Measurements from ENCODE around the gene RPRD1B. TPM values are rescaled to one million over a fixed set of nuclear protein-coding genes. Genes with fewer than 3 reads are reported as not detected.

The RPRD1B gene
- total and polyA plus RNA-seq, 2 of the 13 experiments (the other 11 are each of a cell fraction or from before 2014, with no cell fraction given): 31.1 to 41.5 TPM

DNA sequence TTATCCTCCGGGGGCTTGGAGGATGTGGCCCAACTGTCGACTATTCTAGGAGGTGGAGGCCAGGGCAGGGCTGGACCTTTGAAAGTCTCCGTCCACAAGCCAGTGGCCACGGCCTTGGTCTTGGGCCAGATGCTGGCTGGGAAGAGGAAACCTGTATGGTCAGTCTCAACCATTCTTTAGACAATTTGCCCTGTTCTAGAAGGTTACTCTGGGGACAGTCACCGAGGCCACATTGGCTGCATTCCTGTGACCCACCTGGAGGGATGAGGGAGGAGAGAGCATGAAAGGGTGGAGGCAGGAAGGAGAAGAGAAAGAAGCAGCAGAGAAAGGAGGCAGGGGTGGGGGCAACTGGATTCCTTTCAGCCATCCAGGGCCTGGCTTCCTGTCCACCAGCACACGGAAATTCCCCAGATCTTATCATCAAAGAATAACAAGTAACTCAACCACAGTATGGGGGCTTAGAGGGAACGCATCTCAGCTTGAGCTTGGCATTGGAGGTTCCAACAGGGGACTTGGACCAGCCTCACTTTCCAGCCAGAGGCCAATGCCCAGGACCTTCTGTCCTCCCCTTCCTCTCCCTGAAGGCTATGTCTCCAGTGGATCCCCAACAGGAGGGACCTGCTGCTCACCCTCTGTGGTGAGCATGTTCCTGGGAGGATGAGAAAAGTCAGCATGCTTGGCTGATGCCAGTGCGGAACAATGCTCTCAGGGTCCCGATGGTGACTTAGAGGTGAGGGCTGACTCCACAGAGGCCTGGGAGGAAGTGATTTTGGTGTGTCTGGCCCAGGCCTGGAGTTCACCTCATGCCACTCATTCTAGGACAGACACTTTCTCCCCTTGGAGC is 101.1 kb downstream of the RPRD1B start (continued):
- TF ChIP-seq ZHX2 (IDR thresholded peaks at IDR 0.05; ENCODE audit: low read depth) (no peak), ZHX2 (CRISPR knock-in tag; IDR thresholded peaks at IDR 0.05; ENCODE audit: borderline replicate concordance) (no peak), ZFY (CRISPR knock-in tag; IDR thresholded peaks at IDR 0.05) (0 out of 2 replicates have a peak, but pooled peaks have one; percentile 41), ZBTB7B (CRISPR knock-in tag; IDR thresholded peaks at IDR 0.05) (peak; percentile 63; the same call in 1 of the 2 replicates), AHR (CRISPR knock-in tag; IDR thresholded peaks at IDR 0.05) (no peak), KDM6A (CRISPR knock-in tag; IDR thresholded peaks at IDR 0.05; ENCODE audit: low read depth) (peak; percentile 12; the same call in 1 of the 2 replicates), ZMYM2 (CRISPR knock-in tag; IDR thresholded peaks at IDR 0.05) (0 out of 2 replicates have a peak, but pooled peaks have one; percentile 8), ARID5B (CRISPR knock-in tag; IDR thresholded peaks at IDR 0.05) (peak; percentile 58; the same call in 1 of the 2 replicates), ARNTL (CRISPR knock-in tag; IDR thresholded peaks at IDR 0.05) (no peak), SOX13 (IDR thresholded peaks at IDR 0.05) (0 out of 2 replicates have a peak, but pooled peaks have one; percentile 23), SOX13 (CRISPR knock-in tag; conservative IDR thresholded peaks at IDR 0.05 in 1 of 2, IDR thresholded peaks at IDR 0.05 in 1 of 2) (peak in 1 of 2 experiments; percentile 41; a peak in 1 of 4 replicates), FOXK2 (IDR thresholded peaks at IDR 0.05) (no peak), ATF7-NPFF (CRISPR knock-in tag; IDR thresholded peaks at IDR 0.05; ENCODE audit: low read depth) (peak; percentile 11; the same call in 1 of the 2 replicates), ERF (CRISPR knock-in tag; IDR thresholded peaks at IDR 0.05) (0 out of 2 replicates have a peak, but pooled peaks have one; percentile 35), DNMT3B (CRISPR knock-in tag; conservative IDR thresholded peaks at IDR 0.05) (no peak), ZNF274 (CRISPR knock-in tag; IDR thresholded peaks at IDR 0.05) (peak; percentile 29; the same call in 1 of the 2 replicates), SNAPC2 (CRISPR knock-in tag; IDR thresholded peaks at IDR 0.05) (peak; percentile 64; the same call in 1 of the 2 replicates)
- TF ChIP-seq, protein P1, sequence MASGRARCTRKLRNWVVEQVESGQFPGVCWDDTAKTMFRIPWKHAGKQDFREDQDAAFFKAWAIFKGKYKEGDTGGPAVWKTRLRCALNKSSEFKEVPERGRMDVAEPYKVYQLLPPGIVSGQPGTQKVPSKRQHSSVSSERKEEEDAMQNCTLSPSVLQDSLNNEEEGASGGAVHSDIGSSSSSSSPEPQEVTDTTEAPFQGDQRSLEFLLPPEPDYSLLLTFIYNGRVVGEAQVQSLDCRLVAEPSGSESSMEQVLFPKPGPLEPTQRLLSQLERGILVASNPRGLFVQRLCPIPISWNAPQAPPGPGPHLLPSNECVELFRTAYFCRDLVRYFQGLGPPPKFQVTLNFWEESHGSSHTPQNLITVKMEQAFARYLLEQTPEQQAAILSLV (CRISPR knock-in tag; IDR thresholded peaks at IDR 0.05; ENCODE audit: borderline replicate concordance): no peak; the same call in 1 of the 2 replicates
